Endodermal cell (in vitro differentiated cells): ENCODE measurements around the gene RAB3C. TPM values are rescaled to one million over a fixed set of nuclear protein-coding genes. Genes with fewer than 3 reads are reported as not detected.
A peak's percentile ranks its signal among the peaks of the same experiment; 100 is the strongest.

Experiments used
- DNase-seq: peaks from one replicate; pipeline ENCODE4 v3.0.0-alpha.2; 2017
- H3K27ac ChIP-seq: 2 replicates; pipeline ENCODE4 v1.5.1; 2013; ENCODE audit warnings: mild to moderate bottlenecking, low read depth, low read length, moderate library complexity
- H3K27me3 ChIP-seq: 2 replicates; pipeline ENCODE4 v1.6.1; 2013; ENCODE audit warnings: mild to moderate bottlenecking, low read length, moderate library complexity; ENCODE audit not compliant: insufficient read depth, control insufficient read depth, poor library complexity, severe bottlenecking
- H3K36me3 ChIP-seq: 2 replicates; pipeline ENCODE4 v1.7.0; 2013; ENCODE audit warnings: mild to moderate bottlenecking, low read length, moderate library complexity; ENCODE audit not compliant: control insufficient read depth, insufficient read depth
- H3K4me1 ChIP-seq: one replicate; pipeline ENCODE4 v1.7.0; 2013; ENCODE audit warnings: low read length; ENCODE audit not compliant: control insufficient read depth, insufficient read depth
- H3K4me3 ChIP-seq: 2 replicates; pipeline ENCODE4 v1.5.1; 2013; ENCODE audit warnings: mild to moderate bottlenecking, low read length, moderate library complexity
- H3K9ac ChIP-seq: 2 replicates; pipeline ENCODE4 v1.6.1; 2013; ENCODE audit warnings: mild to moderate bottlenecking, low read length, moderate library complexity; ENCODE audit not compliant: poor library complexity, severe bottlenecking; ENCODE audit errors: extremely low read depth
- H3K9me3 ChIP-seq: 2 replicates; pipeline ENCODE4 v1.6.1; 2013; ENCODE audit warnings: mild to moderate bottlenecking, low read length, moderate library complexity; ENCODE audit not compliant: control insufficient read depth
- H3K27ac Mint-ChIP-seq: 2 replicates; pipeline ENCODE4 v1.8.0; 2020; ENCODE audit warnings: mixed read lengths
- H3K27me3 Mint-ChIP-seq: 2 replicates; pipeline ENCODE4 v1.8.0; 2021; ENCODE audit warnings: mild to moderate bottlenecking, mixed read lengths; ENCODE audit not compliant: insufficient read depth
- H3K36me3 Mint-ChIP-seq: 2 replicates; pipeline ENCODE4 v1.8.0; 2020; ENCODE audit warnings: low read depth, mixed read lengths
- H3K4me1 Mint-ChIP-seq: 2 replicates; pipeline ENCODE4 v1.8.0; 2020; ENCODE audit warnings: mixed read lengths
- H3K4me3 Mint-ChIP-seq: 2 replicates; pipeline ENCODE4 v1.8.0; 2020; ENCODE audit warnings: mild to moderate bottlenecking, moderate library complexity, mixed read lengths
- H3K9me3 Mint-ChIP-seq: 2 replicates; pipeline ENCODE4 v1.8.0; 2020; ENCODE audit warnings: mild to moderate bottlenecking, mixed read lengths
- CTCF ChIP-seq: fragments of 200-600 bp; sonication (generic); conservative IDR thresholded peaks from 2 replicates; pipeline ENCODE4 v1.5.0; 2021; ENCODE audit warnings: antibody characterized with exemption, mild to moderate bottlenecking
- WGBS, 2 experiments: methylation state at CpG; one replicate each; pipeline versions ENCODE4 v1.1.5 to v1.1.7; 2013; ENCODE audit warnings: missing lambda C conversion rate in 2 of 2, mixed read lengths in 1 of 2; ENCODE audit not compliant: insufficient coverage in 1 of 2, insufficient read length in 1 of 2; 5-methylcytosine and 5-hydroxymethylcytosine counted together
- total RNA-seq, 2 donors: library from RNA; stranded (reverse); fragmentation: NEBNext Ultra II Directional in 1 of 2; extraction: Animal tissue kit (Norgen Biotek cat#: 25700) in 1 of 2; gene quantifications; 2 replicates in 1 of 2; 3 replicates in 1 of 2; pipeline ENCODE4 v1.2.1, GENCODE V29; 2021

RAB3C gene
- total RNA-seq, 2 donors from 2014 or later: 5.8 to 15.1 TPM

GRCh38 chr5:58740956-58741355 is 158.1 kb downstream of the RAB3C start:
- Histone ChIP-seq H3K36me3 (no peaks in the 10 kb centered on the region), H3K9me3 (no peaks in the 10 kb centered on the region), H3K27ac (no peak overlapping the region), H3K27me3 (peaks cover 9% of the 10 kb centered on the region), H3K4me1 (peaks cover 2% of the 10 kb centered on the region), H3K9ac (no peak overlapping the region), H3K4me3 (no peak overlapping the region)
- 95 to 96% methylated on average over 2 to 3 of the region's 3 CpGs for WGBS, 2 experiments
- no peaks in the 10 kb centered on the region for H3K9me3 Mint-ChIP-seq
- no peak for TF ChIP-seq CTCF
- H3K36me3 Mint-ChIP-seq: no peaks in the 10 kb centered on the region
- H3K27ac Mint-ChIP-seq: no peak overlapping the region
- no peak overlapping the region for H3K4me3 Mint-ChIP-seq
- no peaks in the 10 kb centered on the region for H3K27me3 Mint-ChIP-seq
- H3K4me1 Mint-ChIP-seq: peaks cover 16% of the 10 kb centered on the region
- DNase-seq: no peak

GRCh38 chr5:58745350-58745749 is 162.5 kb downstream of the RAB3C start:
- 79 to 80% methylated on average over 2 to 4 of the region's 4 CpGs for WGBS, 2 experiments
- H3K27ac Mint-ChIP-seq: no peak overlapping the region
- H3K36me3 ChIP-seq: no peaks in the 10 kb centered on the region

GRCh38 chr5:58746321-58746720 is 163.4 kb downstream of the RAB3C start:
- Mint-ChIP-seq H3K36me3 (no peaks in the 10 kb centered on the region), H3K27me3 (no peaks in the 10 kb centered on the region), H3K4me3 (no peak overlapping the region), H3K9me3 (no peaks in the 10 kb centered on the region), H3K27ac (no peak overlapping the region), H3K4me1 (peaks cover 11% of the 10 kb centered on the region)
- Histone ChIP-seq H3K4me3 (no peak overlapping the region), H3K27ac (peak overlapping the region; percentile 50), H3K4me1 (peaks cover 7% of the 10 kb centered on the region), H3K9me3 (no peaks in the 10 kb centered on the region), H3K27me3 (peaks cover 9% of the 10 kb centered on the region), H3K9ac (no peak overlapping the region), H3K36me3 (no peaks in the 10 kb centered on the region)
- DNase-seq: no peak
- TF ChIP-seq CTCF: no peak
- 87 to 100% methylated on average over 3 to 4 of the region's 4 CpGs for whole genome bisulfite sequencing, 2 experiments

More at GRCh38 chr5:58745350-58745749, 162.5 kb downstream of the RAB3C start:
- Mint-ChIP-seq H3K27me3 (no peaks in the 10 kb centered on the region), H3K36me3 (no peaks in the 10 kb centered on the region), H3K4me3 (no peak overlapping the region), H3K4me1 (peaks cover 11% of the 10 kb centered on the region), H3K9me3 (no peaks in the 10 kb centered on the region)
- Histone ChIP-seq H3K9ac (no peak overlapping the region), H3K9me3 (no peaks in the 10 kb centered on the region), H3K4me1 (peaks cover 7% of the 10 kb centered on the region), H3K27ac (no peak overlapping the region), H3K4me3 (no peak overlapping the region), H3K27me3 (peaks cover 9% of the 10 kb centered on the region)
- no peak for TF ChIP-seq CTCF
- no peak for DNase-seq
